ENCODE results near the gene RPN2.

- TF ChIP-seq CTCF (conservative IDR thresholded peaks at IDR 0.05 in 1 of 2, IDR thresholded peaks at IDR 0.05 in 1 of 2; ENCODE audit: extremely low read depth in 1 of 2, insufficient read depth in 1 of 2, low read depth in 1 of 2, low read length in 2 of 2) (no peak), EZH2 (IDR thresholded peaks at IDR 0.05; ENCODE audit: borderline replicate concordance, low read length) (no peak)
These were observed 88.7 kb downstream of the RPN2 start for GRCh38 chr20:37267667-37268313.
